NCI-H345 (cell line): ENCODE results near the gene C1QTNF6.
A peak's percentile ranks its signal among the peaks of the same experiment; 100 is the strongest.
"Not testable (repeated sequence)": the region's sequence is repeated elsewhere in the genome, so short reads cannot be mapped to it uniquely, and the experiment has no call there.

Experiments used
- DNase-seq: peaks from one replicate; lab custom pipeline; 2025; lab: John Stamatoyannopoulos, UW

The C1QTNF6 gene

GRCh38 chr22:37176464-37177061, 11.5 kb downstream of the C1QTNF6 start:
- no peak for DNase-seq

GRCh38 chr22:37175414-37176281, 12.4 kb downstream of the C1QTNF6 start:
- no peak for DNase-seq

- no peak for DNase-seq
Measured at GRCh38 chr22:37174964-37175363, 13.1 kb downstream of the C1QTNF6 start.

- no peak for DNase-seq
Measured at GRCh38 chr22:37173709-37174108, 14.3 kb downstream of the C1QTNF6 start.

GRCh38 chr22:37172266-37173245, 15.5 kb downstream of the C1QTNF6 start:
- DNase-seq: no peak

GRCh38 chr22:37171662-37172061, 16.4 kb downstream of the C1QTNF6 start:
- DNase-seq: no peak

- not testable (repeated sequence) for DNase-seq
Measured at GRCh38 chr22:37170689-37171405, 17.2 kb downstream of the C1QTNF6 start.

GRCh38 chr22:37169947-37170688, 17.9 kb downstream of the C1QTNF6 start:
- no peak for DNase-seq

- DNase-seq: no peak
Measured at GRCh38 chr22:37169406-37169805, 18.6 kb downstream of the C1QTNF6 start.

- DNase-seq: no peak
Measured at GRCh38 chr22:37167981-37168647, 19.9 kb downstream of the C1QTNF6 start.

GRCh38 chr22:37167176-37167980, 20.7 kb downstream of the C1QTNF6 start:
- no peak for DNase-seq

- peak; percentile 47 for DNase-seq
Measured at GRCh38 chr22:37166675-37167066, 21.4 kb downstream of the C1QTNF6 start.

- DNase-seq: no peak
Measured at GRCh38 chr22:37165940-37166674, 21.9 kb downstream of the C1QTNF6 start.

- no peak for DNase-seq
Measured at GRCh38 chr22:37165066-37165465, 23.0 kb downstream of the C1QTNF6 start.

- DNase-seq: no peak
Measured at GRCh38 chr22:37164505-37164887, 23.6 kb downstream of the C1QTNF6 start.

- DNase-seq: no peak
Measured at GRCh38 chr22:37163575-37164504, 24.2 kb downstream of the C1QTNF6 start.

- no peak for DNase-seq
Measured at GRCh38 chr22:37163096-37163489, 25.0 kb downstream of the C1QTNF6 start.
